Activated T-cell treated with anti-CD3 and anti-CD28 coated beads, Interleukin-2, amount 50 U/mL, for 4 hours (primary cell): Measurements from ENCODE around the gene SAP30BP. TPM values are rescaled to one million over a fixed set of nuclear protein-coding genes. Genes with fewer than 3 reads are reported as not detected.

Experiments used
- ATAC-seq, 2 donors: fragments of 200-7000 bp; cut with Tn5 transposase; one replicate each; pipeline ENCODE4 v1.10.0; 2021
- DNase-seq: peaks from one replicate; pipeline ENCODE4 v3.0.0-alpha.2; 2020
- H3K27me3 Mint-ChIP-seq: one replicate; pipeline ENCODE4 v1.8.0; 2021; ENCODE audit warnings: low read depth, mixed read lengths
- H3K36me3 Mint-ChIP-seq: one replicate; pipeline ENCODE4 v1.8.0; 2022; ENCODE audit warnings: mixed read lengths; ENCODE audit not compliant: insufficient read depth
- H3K4me1 Mint-ChIP-seq: one replicate; pipeline ENCODE4 v1.8.0; 2021; ENCODE audit warnings: low read depth, mixed read lengths
- H3K4me3 Mint-ChIP-seq: one replicate; pipeline ENCODE4 v1.8.0; 2021; ENCODE audit warnings: mild to moderate bottlenecking, moderate library complexity, mixed read lengths
- H3K9me3 Mint-ChIP-seq: one replicate; pipeline ENCODE4 v1.8.0; 2021; ENCODE audit warnings: mixed read lengths
- total RNA-seq, 3 donors: library from RNA; stranded (reverse); gene quantifications; one replicate each; pipeline ENCODE4 v1.2.1, GENCODE V29; 2021

SAP30BP gene
- total RNA-seq, 3 donors from 2014 or later, result 115 to 124 (median 119) TPM

GRCh38 chr17:75650874-75651273 is 16.3 kb upstream of the SAP30BP start:
- DNase-seq (no peak), ATAC-seq (no peak)
- no peaks in the 10 kb centered on the region for H3K27me3 Mint-ChIP-seq
- H3K4me1 Mint-ChIP-seq, result peaks cover 6% of the 10 kb centered on the region
- H3K9me3 Mint-ChIP-seq, result no peaks in the 10 kb centered on the region
- H3K4me3 Mint-ChIP-seq, result no peak overlapping the region
- H3K36me3 Mint-ChIP-seq, result peaks cover 29% of the 10 kb centered on the region

- DNase-seq, result no peak
- Mint-ChIP-seq H3K4me3 (no peak overlapping the region), H3K9me3 (no peaks in the 10 kb centered on the region), H3K27me3 (no peaks in the 10 kb centered on the region), H3K4me1 (no peaks in the 10 kb centered on the region), H3K36me3 (peaks cover 32% of the 10 kb centered on the region)
- ATAC-seq, result no peak
Measured at GRCh38 chr17:75652341-75652740, 14.8 kb upstream of the SAP30BP start.

- Mint-ChIP-seq H3K4me1 (no peaks in the 10 kb centered on the region), H3K36me3 (peaks cover 33% of the 10 kb centered on the region), H3K9me3 (no peaks in the 10 kb centered on the region), H3K27me3 (no peaks in the 10 kb centered on the region), H3K4me3 (no peak overlapping the region)
- ATAC-seq, result peak; percentile 65 to 73
- no peak for DNase-seq
Measured at GRCh38 chr17:75652934-75653549, 14.1 kb upstream of the SAP30BP start.

- Mint-ChIP-seq H3K9me3 (no peaks in the 10 kb centered on the region), H3K27me3 (no peaks in the 10 kb centered on the region), H3K4me3 (no peak overlapping the region), H3K4me1 (no peaks in the 10 kb centered on the region), H3K36me3 (peaks cover 30% of the 10 kb centered on the region)
- ATAC-seq, result no peak
- DNase-seq, result no peak
Measured at GRCh38 chr17:75654176-75654575, 13.0 kb upstream of the SAP30BP start.

- no peaks in the 10 kb centered on the region for H3K4me1 Mint-ChIP-seq
- no peaks in the 10 kb centered on the region for H3K9me3 Mint-ChIP-seq
- H3K36me3 Mint-ChIP-seq, result peaks cover 19% of the 10 kb centered on the region
- ATAC-seq (no peak), DNase-seq (no peak)
- H3K27me3 Mint-ChIP-seq, result no peaks in the 10 kb centered on the region
- no peak overlapping the region for H3K4me3 Mint-ChIP-seq
Measured at GRCh38 chr17:75658237-75658636, 8.9 kb upstream of the SAP30BP start.

- Mint-ChIP-seq H3K9me3 (no peaks in the 10 kb centered on the region), H3K36me3 (peaks cover 17% of the 10 kb centered on the region), H3K4me1 (peaks cover 10% of the 10 kb centered on the region), H3K27me3 (no peaks in the 10 kb centered on the region), H3K4me3 (no peak overlapping the region)
- no peak for DNase-seq
- ATAC-seq, result no peak
Measured at GRCh38 chr17:75661531-75661930, 5.6 kb upstream of the SAP30BP start.

GRCh38 chr17:75662511-75662910 is 4.6 kb upstream of the SAP30BP start:
- no peak overlapping the region for H3K4me3 Mint-ChIP-seq
- no peaks in the 10 kb centered on the region for H3K27me3 Mint-ChIP-seq
- no peak for DNase-seq
- peaks cover 10% of the 10 kb centered on the region for H3K4me1 Mint-ChIP-seq
- H3K9me3 Mint-ChIP-seq, result no peaks in the 10 kb centered on the region
- ATAC-seq, result no peak
- peaks cover 12% of the 10 kb centered on the region for H3K36me3 Mint-ChIP-seq

- Mint-ChIP-seq H3K4me3 (no peak overlapping the region), H3K9me3 (no peaks in the 10 kb centered on the region), H3K4me1 (peaks cover 21% of the 10 kb centered on the region), H3K27me3 (no peaks in the 10 kb centered on the region), H3K36me3 (peaks cover 19% of the 10 kb centered on the region)
- ATAC-seq (no peak), DNase-seq (no peak)
Measured at GRCh38 chr17:75664099-75664549, 3.0 kb upstream of the SAP30BP start.

GRCh38 chr17:75665981-75666380 is 1.2 kb upstream of the SAP30BP start:
- no peaks in the 10 kb centered on the region for H3K9me3 Mint-ChIP-seq
- no peaks in the 10 kb centered on the region for H3K27me3 Mint-ChIP-seq
- DNase-seq (no peak), ATAC-seq (no peak)
- peak overlapping the region; percentile 76 for H3K4me3 Mint-ChIP-seq
- H3K4me1 Mint-ChIP-seq, result peaks cover 27% of the 10 kb centered on the region
- H3K36me3 Mint-ChIP-seq, result peaks cover 26% of the 10 kb centered on the region

GRCh38 chr17:75667825-75668224 is 687 bp downstream of the SAP30BP start:
- ATAC-seq (no peak), DNase-seq (no peak)
- H3K9me3 Mint-ChIP-seq, result no peaks in the 10 kb centered on the region
- peaks cover 21% of the 10 kb centered on the region for H3K36me3 Mint-ChIP-seq
- no peaks in the 10 kb centered on the region for H3K27me3 Mint-ChIP-seq
- no peak overlapping the region for H3K4me3 Mint-ChIP-seq
- peaks cover 31% of the 10 kb centered on the region for H3K4me1 Mint-ChIP-seq

- Mint-ChIP-seq H3K4me1 (peaks cover 31% of the 10 kb centered on the region), H3K9me3 (no peaks in the 10 kb centered on the region), H3K36me3 (peaks cover 25% of the 10 kb centered on the region), H3K27me3 (no peaks in the 10 kb centered on the region), H3K4me3 (no peak overlapping the region)
- ATAC-seq, result no peak
- no peak for DNase-seq
Measured at GRCh38 chr17:75668489-75668888, 1.4 kb downstream of the SAP30BP start.

GRCh38 chr17:75670868-75671267 is 3.7 kb downstream of the SAP30BP start:
- no peak for DNase-seq
- Mint-ChIP-seq H3K4me3 (no peak overlapping the region), H3K27me3 (no peaks in the 10 kb centered on the region), H3K36me3 (peaks cover 27% of the 10 kb centered on the region), H3K9me3 (no peaks in the 10 kb centered on the region), H3K4me1 (peaks cover 27% of the 10 kb centered on the region)
- ATAC-seq, result no peak

- peaks cover 29% of the 10 kb centered on the region for H3K36me3 Mint-ChIP-seq
- H3K4me3 Mint-ChIP-seq, result no peak overlapping the region
- no peak for DNase-seq
Measured at GRCh38 chr17:75672011-75672410, 4.9 kb downstream of the SAP30BP start.

GRCh38 chr17:75673487-75673886 is 6.3 kb downstream of the SAP30BP start:
- DNase-seq, result no peak
- H3K9me3 Mint-ChIP-seq, result no peaks in the 10 kb centered on the region
- H3K36me3 Mint-ChIP-seq, result peaks cover 29% of the 10 kb centered on the region
- peaks cover 18% of the 10 kb centered on the region for H3K4me1 Mint-ChIP-seq
- H3K27me3 Mint-ChIP-seq, result no peaks in the 10 kb centered on the region
- ATAC-seq, result no peak
- H3K4me3 Mint-ChIP-seq, result no peak overlapping the region

More at GRCh38 chr17:75672011-75672410, 4.9 kb downstream of the SAP30BP start:
- Mint-ChIP-seq H3K4me1 (peaks cover 25% of the 10 kb centered on the region), H3K27me3 (no peaks in the 10 kb centered on the region), H3K9me3 (no peaks in the 10 kb centered on the region)
- ATAC-seq, result no peak

GRCh38 chr17:75676461-75676860 is 9.3 kb downstream of the SAP30BP start:
- ATAC-seq (no peak), DNase-seq (no peak)
- Mint-ChIP-seq H3K36me3 (peaks cover 23% of the 10 kb centered on the region), H3K9me3 (no peaks in the 10 kb centered on the region), H3K4me3 (no peak overlapping the region), H3K4me1 (peaks cover 6% of the 10 kb centered on the region), H3K27me3 (no peaks in the 10 kb centered on the region)
